Measurements from ENCODE around the gene PKHD1. TPM values are rescaled to one million over a fixed set of nuclear protein-coding genes. Genes with fewer than 3 reads are reported as not detected.

The PKHD1 gene
- total RNA-seq, 1 experiment from 2014 or later: 0.09 TPM

DNA sequence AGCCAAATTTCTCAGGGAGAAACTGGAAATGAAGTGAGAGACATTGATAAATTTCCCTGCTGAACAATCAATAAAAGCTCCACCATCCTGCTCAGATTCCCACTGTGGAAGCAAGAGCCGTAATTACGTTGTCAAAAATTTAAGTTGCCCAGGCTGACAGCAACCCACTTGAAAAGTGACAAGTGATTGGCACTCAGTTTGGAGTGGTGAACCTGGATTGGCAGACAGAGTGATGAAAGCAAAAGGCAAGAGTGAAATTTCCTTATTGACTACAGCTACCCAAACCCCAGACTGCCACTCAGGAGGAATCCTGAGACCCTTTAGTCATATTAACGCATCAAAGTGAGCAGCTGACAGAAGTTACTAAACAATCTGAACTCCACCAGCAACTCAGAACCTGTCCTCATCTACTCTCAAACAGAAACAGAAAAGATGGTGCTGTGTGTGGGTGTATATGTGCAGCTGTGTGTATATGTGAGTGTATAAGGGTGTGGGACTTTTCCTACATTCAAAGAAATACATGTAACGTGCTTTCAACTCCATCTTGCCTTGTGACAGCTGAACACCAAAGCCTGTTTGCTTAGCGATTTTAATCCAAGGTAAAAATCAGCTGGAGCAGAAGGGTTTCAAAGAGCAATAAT is 157.4 kb downstream of the PKHD1 start:
- H3K4me2 ChIP-seq (ENCODE audit: insufficient read depth, insufficient read length, low read length): no peak overlapping the region
- no peak overlapping the region for H4K8ac ChIP-seq (replicated peaks; ENCODE audit: insufficient read length, low read depth, low read length)
- H3K4me1 ChIP-seq (ENCODE audit: insufficient read depth, low read length): no peaks in the 10 kb centered on the region
- no peak overlapping the region for H3K56ac ChIP-seq (ENCODE audit: insufficient read length, low read depth, low read length)
- H3K36me3 Mint-ChIP-seq (ENCODE audit: insufficient read depth in 1 of 3, low read depth in 3 of 3): peaks cover 3% of the 10 kb centered on the region in 3 experiments; a peak in 4 of 7 replicates
- WGBS (ENCODE audit: extremely low coverage, insufficient read length, low lambda C conversion rate): no CpG with 5 or more reads among the region's 5 CpGs
- H3K4ac ChIP-seq (ENCODE audit: low read depth, low read length): no peak overlapping the region
- no peaks in the 10 kb centered on the region for H3K27me3 ChIP-seq (ENCODE audit: insufficient read depth, low read length)
- H4K5ac ChIP-seq (ENCODE audit: insufficient read length, low read depth, low read length): no peak overlapping the region
- H3K4me3 Mint-ChIP-seq: no peak overlapping the region
- no peak overlapping the region for H2BK5ac ChIP-seq (ENCODE audit: insufficient read length, low read length)
- TF ChIP-seq, protein P1, sequence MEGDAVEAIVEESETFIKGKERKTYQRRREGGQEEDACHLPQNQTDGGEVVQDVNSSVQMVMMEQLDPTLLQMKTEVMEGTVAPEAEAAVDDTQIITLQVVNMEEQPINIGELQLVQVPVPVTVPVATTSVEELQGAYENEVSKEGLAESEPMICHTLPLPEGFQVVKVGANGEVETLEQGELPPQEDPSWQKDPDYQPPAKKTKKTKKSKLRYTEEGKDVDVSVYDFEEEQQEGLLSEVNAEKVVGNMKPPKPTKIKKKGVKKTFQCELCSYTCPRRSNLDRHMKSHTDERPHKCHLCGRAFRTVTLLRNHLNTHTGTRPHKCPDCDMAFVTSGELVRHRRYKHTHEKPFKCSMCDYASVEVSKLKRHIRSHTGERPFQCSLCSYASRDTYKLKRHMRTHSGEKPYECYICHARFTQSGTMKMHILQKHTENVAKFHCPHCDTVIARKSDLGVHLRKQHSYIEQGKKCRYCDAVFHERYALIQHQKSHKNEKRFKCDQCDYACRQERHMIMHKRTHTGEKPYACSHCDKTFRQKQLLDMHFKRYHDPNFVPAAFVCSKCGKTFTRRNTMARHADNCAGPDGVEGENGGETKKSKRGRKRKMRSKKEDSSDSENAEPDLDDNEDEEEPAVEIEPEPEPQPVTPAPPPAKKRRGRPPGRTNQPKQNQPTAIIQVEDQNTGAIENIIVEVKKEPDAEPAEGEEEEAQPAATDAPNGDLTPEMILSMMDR (conservative IDR thresholded peaks at IDR 0.05): no peak
- H3K18ac ChIP-seq (ENCODE audit: insufficient read length, low read depth, low read length): no peak overlapping the region
- H2AFZ ChIP-seq (ENCODE audit: low read length): no peak overlapping the region
- no peak for DNase-seq
- H2BK20ac ChIP-seq (ENCODE audit: low read depth, low read length, poor library complexity, severe bottlenecking): no peak overlapping the region
- no peak overlapping the region for H2BK120ac ChIP-seq (ENCODE audit: low read depth, low read length, poor library complexity, severe bottlenecking)
- H3K23ac ChIP-seq (ENCODE audit: insufficient read length, low read depth, low read length): no peak overlapping the region
- no peak overlapping the region for H3K14ac ChIP-seq (ENCODE audit: insufficient read depth, low read length)
- H3K79me1 ChIP-seq (ENCODE audit: insufficient read depth, low read depth, low read length, poor library complexity, severe bottlenecking): no peaks in the 10 kb centered on the region
- H3K4me1 Mint-ChIP-seq: peaks cover 10 to 15% of the 10 kb centered on the region in 2 experiments
- no peaks in the 10 kb centered on the region for H3K79me2 ChIP-seq (ENCODE audit: insufficient read depth, low read length)
- no peak overlapping the region for H3K27ac ChIP-seq (ENCODE audit: insufficient read length, low read depth, low read length)
- peaks cover 3 to 5% of the 10 kb centered on the region in 2 experiments; a peak in 4 of 5 replicates for H3K9me3 Mint-ChIP-seq
- no peak overlapping the region for H3K9ac ChIP-seq (ENCODE audit: extremely low read depth, insufficient read length, low read length)
- H2BK12ac ChIP-seq (ENCODE audit: insufficient read length, low read depth, low read length): no peak overlapping the region
- H3T11ph ChIP-seq (ENCODE audit: low read length): no peak overlapping the region
- no peaks in the 10 kb centered on the region for H4K20me1 ChIP-seq (ENCODE audit: control insufficient read depth, insufficient read depth, insufficient read length)
- H2BK15ac ChIP-seq (ENCODE audit: low read depth, low read length): no peak overlapping the region
- H3K23me2 ChIP-seq (ENCODE audit: insufficient read length, low read depth, low read length, poor library complexity, severe bottlenecking): no peaks in the 10 kb centered on the region
- H3K27me3 Mint-ChIP-seq (ENCODE audit: low read depth): no peaks in the 10 kb centered on the region
- no peaks in the 10 kb centered on the region for H3K9me3 ChIP-seq (ENCODE audit: control insufficient read depth, low read depth, low read length)
- no peak overlapping the region for H4K91ac ChIP-seq (ENCODE audit: insufficient read length, low read depth, low read length)
- H2AK5ac ChIP-seq (ENCODE audit: insufficient read length, low read length): no peak overlapping the region
- no peak overlapping the region for H3K27ac Mint-ChIP-seq
